Osteocyte (in vitro differentiated cells): ENCODE data around the gene NRGN. TPM values are rescaled to one million over a fixed set of nuclear protein-coding genes. Genes with fewer than 3 reads are reported as not detected.

Experiments used
- DNase-seq: peaks from one replicate; pipeline ENCODE4 v3.0.0; 2021; ENCODE audit warnings: mixed read lengths; ENCODE audit not compliant: unreplicated experiment; ENCODE audit errors: extremely low spot score
- H3K27ac Mint-ChIP-seq: one replicate; pipeline ENCODE4 v1.8.0; 2021; ENCODE audit warnings: mild to moderate bottlenecking, mixed read lengths; ENCODE audit not compliant: unreplicated experiment
- H3K27me3 Mint-ChIP-seq: one replicate; pipeline ENCODE4 v1.8.0; 2021; ENCODE audit warnings: mixed read lengths; ENCODE audit not compliant: unreplicated experiment
- H3K36me3 Mint-ChIP-seq: one replicate; pipeline ENCODE4 v1.8.0; 2021; ENCODE audit warnings: mixed read lengths; ENCODE audit not compliant: unreplicated experiment
- H3K4me1 Mint-ChIP-seq: one replicate; pipeline ENCODE4 v1.8.0; 2021; ENCODE audit warnings: mixed read lengths; ENCODE audit not compliant: unreplicated experiment
- H3K4me3 Mint-ChIP-seq: one replicate; pipeline ENCODE4 v1.8.0; 2021; ENCODE audit warnings: mild to moderate bottlenecking, moderate library complexity, mixed read lengths; ENCODE audit not compliant: unreplicated experiment
- H3K9me3 Mint-ChIP-seq: one replicate; pipeline ENCODE4 v1.8.0; 2021; ENCODE audit warnings: mixed read lengths; ENCODE audit not compliant: unreplicated experiment
- total RNA-seq: library from RNA; stranded (reverse); gene quantifications from 2 replicates; pipeline ENCODE4 v1.2.1, GENCODE V29; 2021
- TF ChIP-seq, protein P1 (sequence below): fragments of 200-600 bp; sonication (generic); IDR thresholded peaks from 2 replicates; pipeline ENCODE4 v1.5.0; 2021; ENCODE audit warnings: antibody characterized with exemption, mild to moderate bottlenecking, moderate library complexity

NRGN gene
- total RNA-seq, 1 donor from 2014 or later = 0.97 TPM

DNA sequence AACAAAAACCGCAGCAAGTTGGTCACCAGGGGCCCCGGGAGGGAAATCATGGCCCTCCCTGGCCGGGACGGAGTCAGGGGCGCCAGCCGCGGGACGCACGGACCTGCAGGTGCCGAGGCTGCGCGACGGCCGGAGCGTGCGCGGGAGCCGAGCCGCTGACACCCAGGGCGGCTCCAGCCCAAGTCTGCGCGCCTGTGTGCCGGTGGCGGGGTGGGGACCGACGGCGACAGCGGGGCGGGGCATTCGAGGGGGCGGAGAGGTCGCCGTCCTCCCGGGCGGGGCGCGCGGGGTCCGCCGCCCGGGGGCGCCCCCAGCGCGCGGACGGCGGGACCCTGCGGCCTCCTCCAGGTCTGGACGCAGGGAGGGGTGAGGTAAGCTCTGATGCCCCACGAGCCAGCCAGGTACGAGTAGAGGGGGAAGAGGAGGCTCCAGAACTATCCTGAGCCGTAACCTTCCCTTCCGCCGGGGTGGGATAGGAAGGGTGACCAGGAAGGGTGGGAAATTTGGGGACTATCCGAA is 22.4 kb downstream of the NRGN start, which contains the start of gene ESAM:
Gene ESAM (minus strand): TSS at position 186 of the 519 bp plus-strand sequence. CDS start 136 bp downstream, at position 50.
- no peak within 1 kb of the TSS for H3K27ac Mint-ChIP-seq
- TF ChIP-seq, protein P1, sequence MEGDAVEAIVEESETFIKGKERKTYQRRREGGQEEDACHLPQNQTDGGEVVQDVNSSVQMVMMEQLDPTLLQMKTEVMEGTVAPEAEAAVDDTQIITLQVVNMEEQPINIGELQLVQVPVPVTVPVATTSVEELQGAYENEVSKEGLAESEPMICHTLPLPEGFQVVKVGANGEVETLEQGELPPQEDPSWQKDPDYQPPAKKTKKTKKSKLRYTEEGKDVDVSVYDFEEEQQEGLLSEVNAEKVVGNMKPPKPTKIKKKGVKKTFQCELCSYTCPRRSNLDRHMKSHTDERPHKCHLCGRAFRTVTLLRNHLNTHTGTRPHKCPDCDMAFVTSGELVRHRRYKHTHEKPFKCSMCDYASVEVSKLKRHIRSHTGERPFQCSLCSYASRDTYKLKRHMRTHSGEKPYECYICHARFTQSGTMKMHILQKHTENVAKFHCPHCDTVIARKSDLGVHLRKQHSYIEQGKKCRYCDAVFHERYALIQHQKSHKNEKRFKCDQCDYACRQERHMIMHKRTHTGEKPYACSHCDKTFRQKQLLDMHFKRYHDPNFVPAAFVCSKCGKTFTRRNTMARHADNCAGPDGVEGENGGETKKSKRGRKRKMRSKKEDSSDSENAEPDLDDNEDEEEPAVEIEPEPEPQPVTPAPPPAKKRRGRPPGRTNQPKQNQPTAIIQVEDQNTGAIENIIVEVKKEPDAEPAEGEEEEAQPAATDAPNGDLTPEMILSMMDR = no peak
- H3K4me1 Mint-ChIP-seq = peaks cover 27% of the 10 kb centered on the region
- peak; percentile 82 for DNase-seq
- H3K27me3 Mint-ChIP-seq = peaks cover 36% of the 10 kb centered on the region
- no peaks in the 10 kb centered on the region for H3K9me3 Mint-ChIP-seq
- H3K4me3 Mint-ChIP-seq = peak within 1 kb of the TSS; percentile 84
- peaks cover 15% of the 10 kb centered on the region for H3K36me3 Mint-ChIP-seq

DNA sequence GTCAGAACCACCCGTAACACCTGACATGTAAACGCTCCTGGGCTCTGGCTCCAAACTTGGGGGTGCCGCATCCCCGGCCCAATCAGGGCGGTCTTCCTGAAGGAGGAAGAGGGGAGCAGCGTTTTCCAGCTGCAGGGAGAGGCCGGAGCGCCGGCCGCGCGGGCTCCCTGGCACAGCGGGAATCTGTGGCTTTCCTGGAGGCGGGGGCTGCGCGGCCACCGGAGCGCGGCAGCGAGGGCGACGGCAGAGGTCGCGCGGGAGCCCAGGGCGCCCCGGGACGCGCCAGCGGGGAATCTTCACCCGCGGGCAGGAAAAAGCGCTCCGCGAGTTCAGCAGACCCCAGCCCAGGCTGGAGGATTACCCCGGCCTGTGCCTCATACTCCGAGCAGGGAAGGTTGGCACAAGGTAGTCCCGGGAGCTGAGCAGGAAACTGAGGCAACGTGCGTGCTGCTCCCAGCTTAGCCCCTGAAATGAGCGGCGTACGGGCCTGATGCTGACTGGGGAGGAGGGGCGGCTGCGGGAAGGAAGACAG is 22.9 kb downstream of the NRGN start:
- Mint-ChIP-seq H3K27ac (no peak overlapping the region), H3K27me3 (peaks cover 33% of the 10 kb centered on the region), H3K4me3 (peak overlapping the region; percentile 84), H3K9me3 (no peaks in the 10 kb centered on the region), H3K4me1 (peaks cover 27% of the 10 kb centered on the region), H3K36me3 (peaks cover 16% of the 10 kb centered on the region)
- DNase-seq = no peak
- TF ChIP-seq, protein P1 = no peak

DNA sequence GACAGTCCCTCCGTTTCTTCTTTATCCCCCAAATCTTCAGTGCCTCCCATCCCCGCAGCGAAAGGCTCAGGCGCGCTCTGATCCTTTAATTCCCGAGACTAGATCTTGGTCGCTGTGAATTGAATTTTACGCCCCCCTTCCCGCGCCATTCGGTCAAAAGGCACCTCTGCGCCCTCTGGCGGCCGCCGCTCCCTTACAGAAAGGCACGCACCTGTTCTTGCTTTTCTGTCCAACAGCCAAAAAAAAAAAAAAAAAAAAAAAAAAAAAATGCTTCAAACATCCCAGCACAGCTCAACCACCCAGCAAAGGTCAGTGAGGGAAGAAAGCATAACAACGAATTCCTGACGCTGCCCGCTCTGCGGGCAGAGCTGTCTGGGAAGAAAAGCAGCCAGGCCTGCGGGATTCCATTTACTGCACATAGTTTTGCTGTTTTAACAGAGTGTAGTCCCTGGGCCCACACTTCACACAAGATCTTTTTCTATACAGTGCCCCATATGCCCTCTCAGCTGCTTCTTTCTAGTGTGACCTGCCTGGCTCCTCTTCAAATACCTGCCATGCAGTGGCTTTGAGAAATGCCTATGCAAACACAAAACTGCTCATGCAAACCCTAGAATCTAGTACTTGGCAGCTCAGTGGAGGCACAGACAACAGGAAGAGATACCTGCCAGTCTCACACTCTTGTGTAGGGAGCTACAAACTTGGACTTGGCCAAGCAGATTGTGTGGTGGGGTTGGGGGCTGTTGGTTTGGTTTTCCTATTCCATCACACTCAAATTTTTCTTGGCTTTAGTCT is 23.6 kb downstream of the NRGN start:
- Mint-ChIP-seq H3K27me3 (peaks cover 28% of the 10 kb centered on the region), H3K4me1 (peaks cover 25% of the 10 kb centered on the region), H3K27ac (peak overlapping the region; percentile 34)

DNA sequence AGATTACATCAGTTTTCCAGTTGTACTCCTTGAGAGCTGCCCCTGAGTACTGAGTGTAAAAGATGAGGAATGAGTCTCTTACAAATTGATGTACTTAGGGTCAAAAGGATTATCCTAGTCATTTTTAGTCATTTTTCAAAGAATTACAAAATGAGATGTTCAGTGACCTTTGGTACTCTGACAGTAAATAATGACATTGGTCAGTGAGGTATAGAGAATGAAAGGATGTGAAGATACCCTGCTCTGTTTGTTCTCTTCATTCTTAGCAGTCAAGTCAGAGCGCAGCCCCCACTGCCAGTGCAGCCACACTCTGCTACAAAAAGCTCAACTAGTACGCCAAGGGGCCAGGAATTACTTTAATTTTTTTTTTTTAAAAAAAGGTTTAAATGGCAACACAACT is 26.4 kb downstream of the NRGN start:
- DNase-seq = no peak
- Mint-ChIP-seq H3K27ac (no peak overlapping the region), H3K4me3 (no peak overlapping the region), H3K9me3 (no peaks in the 10 kb centered on the region), H3K4me1 (peaks cover 22% of the 10 kb centered on the region), H3K27me3 (peaks cover 8% of the 10 kb centered on the region), H3K36me3 (peaks cover 26% of the 10 kb centered on the region)
- TF ChIP-seq, protein P1 = no peak

More for the DNA sequence above, 23.6 kb downstream of the NRGN start:
- TF ChIP-seq, protein P1 = peak; percentile 84
- DNase-seq = peak; percentile 92
- H3K9me3 Mint-ChIP-seq = no peaks in the 10 kb centered on the region
- peaks cover 19% of the 10 kb centered on the region for H3K36me3 Mint-ChIP-seq
- peak overlapping the region; percentile 84 for H3K4me3 Mint-ChIP-seq

DNA sequence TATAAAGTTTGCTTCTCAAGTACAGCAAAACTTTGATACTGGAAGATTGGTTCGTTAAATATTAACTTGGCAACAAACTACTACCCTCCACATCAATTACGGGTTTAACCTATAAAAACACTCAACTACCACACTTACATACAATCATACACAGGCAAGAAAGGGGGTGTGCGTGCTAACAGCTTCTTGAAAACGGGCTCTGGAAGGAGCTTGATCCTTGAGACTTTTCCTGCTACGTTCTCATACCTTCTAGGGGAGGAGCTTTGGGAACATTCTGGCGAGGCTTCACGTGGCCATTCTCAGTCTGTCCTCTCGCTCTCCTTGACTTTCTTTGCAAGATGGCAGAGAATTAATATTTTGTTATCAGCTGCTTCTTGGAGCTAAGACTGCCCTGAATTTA is 29.2 kb downstream of the NRGN start:
- H3K4me1 Mint-ChIP-seq = peaks cover 12% of the 10 kb centered on the region
- no peaks in the 10 kb centered on the region for H3K9me3 Mint-ChIP-seq
- H3K4me3 Mint-ChIP-seq = no peak overlapping the region
- DNase-seq = no peak
- TF ChIP-seq, protein P1 = no peak
- H3K27me3 Mint-ChIP-seq = no peaks in the 10 kb centered on the region
- peaks cover 39% of the 10 kb centered on the region for H3K36me3 Mint-ChIP-seq
- H3K27ac Mint-ChIP-seq = no peak overlapping the region
